Hepatic stellate cell (primary cell): ENCODE results near the gene VPS26B.
"Not testable (repeated sequence)": the region's sequence is repeated elsewhere in the genome, so short reads cannot be mapped to it uniquely, and the experiment has no call there.

Experiments
- DNase-seq: peaks from one replicate; pipeline ENCODE4 v3.0.0; 2011; ENCODE audit warnings: low spot score

The VPS26B gene

GRCh38 chr11:134223836-134224709, at the start of gene VPS26B, which contains the start of gene NCAPD3:
Gene VPS26B (plus strand): TSS chr11:134224671. CDS start chr11:134225123, 452 bp downstream.
Gene NCAPD3 (minus strand): TSS chr11:134223967. CDS start chr11:134223926, 41 bp downstream.
- DNase-seq, result peak; percentile 98

- DNase-seq, result no peak
Measured at GRCh38 chr11:134176284-134176683, 48.2 kb upstream of the VPS26B start.

- no peak for DNase-seq
Measured at GRCh38 chr11:134178032-134178674, 46.3 kb upstream of the VPS26B start.

GRCh38 chr11:134181707-134182106, 42.8 kb upstream of the VPS26B start:
- no peak for DNase-seq

GRCh38 chr11:134188092-134188491, 36.4 kb upstream of the VPS26B start:
- DNase-seq, result not testable (repeated sequence)

GRCh38 chr11:134196756-134197155, 27.7 kb upstream of the VPS26B start:
- DNase-seq, result no peak

- DNase-seq, result no peak
Measured at GRCh38 chr11:134199531-134199930, 24.9 kb upstream of the VPS26B start.

GRCh38 chr11:134200688-134201087, 23.8 kb upstream of the VPS26B start:
- DNase-seq, result no peak

GRCh38 chr11:134202661-134203060, 21.8 kb upstream of the VPS26B start:
- no peak for DNase-seq

- DNase-seq, result no peak
Measured at GRCh38 chr11:134205729-134206128, 18.7 kb upstream of the VPS26B start.

- DNase-seq, result no peak
Measured at GRCh38 chr11:134206185-134206584, 18.3 kb upstream of the VPS26B start.

- DNase-seq, result no peak
Measured at GRCh38 chr11:134207538-134208239, 16.8 kb upstream of the VPS26B start.

- no peak for DNase-seq
Measured at GRCh38 chr11:134215836-134216235, 8.6 kb upstream of the VPS26B start.

GRCh38 chr11:134216816-134217215, 7.7 kb upstream of the VPS26B start:
- no peak for DNase-seq

- no peak for DNase-seq
Measured at GRCh38 chr11:134223121-134223520, 1.4 kb upstream of the VPS26B start.

- DNase-seq, result peak; percentile 41
Measured at GRCh38 chr11:134224710-134225664, 516 bp downstream of the VPS26B start.

GRCh38 chr11:134226806-134227325, 2.4 kb downstream of the VPS26B start:
- no peak for DNase-seq

- DNase-seq, result no peak
Measured at GRCh38 chr11:134228625-134229024, 4.2 kb downstream of the VPS26B start.

GRCh38 chr11:134229126-134229790, 4.8 kb downstream of the VPS26B start:
- DNase-seq, result no peak

- DNase-seq, result no peak
Measured at GRCh38 chr11:134230339-134230738, 5.9 kb downstream of the VPS26B start.
